Sciatic nerve (tissue), 2 donors: ENCODE data around the gene TNK1. TPM values are rescaled to one million over a fixed set of nuclear protein-coding genes. Genes with fewer than 3 reads are reported as not detected.

Experiments
- ATAC-seq: fragments of 200-7000 bp; cut with Tn5 transposase; one replicate; pipeline ENCODE4 v1.9.1; 2020; ENCODE audit warnings: mild to moderate bottlenecking, moderate library complexity
- DNase-seq: peaks from one replicate; pipeline ENCODE4 v3.0.0-alpha.2; 2020; ENCODE audit warnings: low spot score
- intact Hi-C: fragments of 100-400 bp; cut with DNase I; formaldehyde crosslinking; loops from one replicate; pipeline ENCODE4 v1.14.2; 2022
- total RNA-seq: library from RNA; stranded (reverse); fragmentation: NEBNext Ultra II Directional; extraction: Animal tissue kit (Norgen Biotek cat#: 25700); gene quantifications from one replicate; pipeline ENCODE4 v1.2.1, GENCODE V29; 2021
- donor health status: DM: no; HTN: no; CAD: no.
- donor health status: DM: no; HTN: no; CAD: no.

The TNK1 gene
- total RNA-seq, 1 donor from 2014 or later = 6.1 TPM

- DNase-seq (no peak), ATAC-seq (peak; percentile 5)
- intact Hi-C loops = no loop called here
Observed at GRCh38 chr17:7383371-7383741, 2.5 kb downstream of the TNK1 start.

- intact Hi-C loops = no loop called here
- DNase-seq (no peak), ATAC-seq (peak; percentile 80)
Observed at GRCh38 chr17:7383742-7384488, 3.0 kb downstream of the TNK1 start.

- intact Hi-C loops = no loop called here
- ATAC-seq (no peak), DNase-seq (no peak)
Observed at GRCh38 chr17:7384489-7385081, 3.7 kb downstream of the TNK1 start.

- intact Hi-C loops = no loop called here
Observed at GRCh38 chr17:7388856-7389255, 8.0 kb downstream of the TNK1 start.

GRCh38 chr17:7389924-7390910, 9.3 kb downstream of the TNK1 start:
- ATAC-seq (no peak), DNase-seq (no peak)
- intact Hi-C loops = no loop called here

More at GRCh38 chr17:7388856-7389255, 8.0 kb downstream of the TNK1 start:
- no peak for DNase-seq
- ATAC-seq = no peak

GRCh38 chr17:7391307-7391706, 10.4 kb downstream of the TNK1 start:
- DNase-seq = no peak
- intact Hi-C loops = no loop called here
- no peak for ATAC-seq

- ATAC-seq (no peak), DNase-seq (no peak)
- intact Hi-C loops = no loop called here
Observed at GRCh38 chr17:7392696-7393612, 12.1 kb downstream of the TNK1 start.

GRCh38 chr17:7393613-7394451, 12.9 kb downstream of the TNK1 start:
- intact Hi-C loops = no loop called here
- no peak for DNase-seq
- peak; percentile 49 for ATAC-seq

- intact Hi-C loops = no loop called here
- ATAC-seq (peak; percentile 93), DNase-seq (peak; percentile 93)
Observed at GRCh38 chr17:7394452-7395191, 13.7 kb downstream of the TNK1 start, which contains the start of gene PLSCR3. Gene PLSCR3, minus strand, starts transcription at chr17:7394525. Its CDS starts 415 bp downstream, at chr17:7394110.

- intact Hi-C loops = no loop called here
- no peak for DNase-seq
- no peak for ATAC-seq
Observed at GRCh38 chr17:7396147-7396546, 15.3 kb downstream of the TNK1 start.

- intact Hi-C loops = no loop called here
- DNase-seq (no peak), ATAC-seq (no peak)
Observed at GRCh38 chr17:7398612-7399011, 17.7 kb downstream of the TNK1 start.

GRCh38 chr17:7403043-7403726, 22.3 kb downstream of the TNK1 start:
- DNase-seq = peak; percentile 84
- intact Hi-C loops = no loop called here
- ATAC-seq = peak; percentile 27

GRCh38 chr17:7403727-7403976, 22.8 kb downstream of the TNK1 start:
- ATAC-seq (peak; percentile 66), DNase-seq (no peak)
- intact Hi-C loops = no loop called here

- DNase-seq (peak; percentile 98), ATAC-seq (peak; percentile 94)
- intact Hi-C loops = no loop called here
Observed at GRCh38 chr17:7403977-7404736, 23.3 kb downstream of the TNK1 start, which contains the start of gene TMEM256. Gene TMEM256, minus strand, starts transcription at chr17:7404097. Its CDS starts 13 bp downstream, at chr17:7404084.

- DNase-seq (peak; percentile 90), ATAC-seq (peak; percentile 55)
- intact Hi-C loops = no loop called here
Observed at GRCh38 chr17:7404737-7405349, 24.0 kb downstream of the TNK1 start.
